TTC549 (cell line): ENCODE results near the gene DCAF12L1.

ENCODE experiments used
- FAIRE-seq: peaks from 2 replicates; lab custom pipeline; 2012; peaks lifted over from hg19 to GRCh38; lab: Jason Lieb, UNC

DCAF12L1 gene

GRCh38 chrX:126552313-126553022 is at the start of gene DCAF12L1:
DCAF12L1 (minus strand) TSS chrX:126552814; CDS start chrX:126552608, 206 bp downstream.
- FAIRE-seq, result no peak

- FAIRE-seq, result no peak
Measured at GRCh38 chrX:126580877-126581276, 28.3 kb upstream of the DCAF12L1 start.

- no peak for FAIRE-seq
Measured at GRCh38 chrX:126575911-126576310, 23.3 kb upstream of the DCAF12L1 start.

GRCh38 chrX:126557151-126557550 is 4.5 kb upstream of the DCAF12L1 start:
- no peak for FAIRE-seq

GRCh38 chrX:126551725-126552312 is 795 bp downstream of the DCAF12L1 start:
- no peak for FAIRE-seq

GRCh38 chrX:126551306-126551705 is 1.3 kb downstream of the DCAF12L1 start:
- FAIRE-seq, result no peak

GRCh38 chrX:126550816-126551215 is 1.8 kb downstream of the DCAF12L1 start:
- FAIRE-seq, result no peak

GRCh38 chrX:126509923-126510322 is 42.7 kb downstream of the DCAF12L1 start:
- no peak for FAIRE-seq
